K562 (cell line): ENCODE results near the gene F12. TPM values are rescaled to one million over a fixed set of nuclear protein-coding genes. Genes with fewer than 3 reads are reported as not detected.

Source experiments
- HOMEZ ChIP-seq: fragments of 250-450 bp; sonication (Bioruptor Pico); IDR thresholded peaks from 2 replicates; pipeline ENCODE4 v1.4.0; 2020; ENCODE audit warnings: mild to moderate bottlenecking, moderate library complexity
- ZNF174 ChIP-seq: fragments of 250-450 bp; sonication (Bioruptor Pico); IDR thresholded peaks from 2 replicates; pipeline ENCODE4 v1.4.0; 2020; ENCODE audit warnings: mild to moderate bottlenecking
- polyA plus RNA-seq, 8 experiments: library from polyadenylated mRNA; depleted of rRNA in 4 of 8; stranded (reverse) in 5 of 8; unstranded in 3 of 8; fragments of >200 nt; fragmentation: Nextera tagmentation in 2 of 8; fragmentation: Illumina TruSeq in 1 of 8; extraction: Ambion mirVana in 2 of 8; extraction: Trizol in 1 of 8; gene quantifications; 2 replicates each; pipeline versions ENCODE4 v1.2.1 to v1.2.3, GENCODE V29; 2011 to 2014; ENCODE audit warnings: inconsistent platforms in 1 of 8, missing spikeins in 1 of 8
- total RNA-seq, 7 experiments: library from RNA; depleted of rRNA in 6 of 7; stranded (reverse); fragments of >200 nt in 6 of 7; fragmentation: Illumina TruSeq in 2 of 7; extraction: Trizol in 2 of 7; gene quantifications; 2 replicates each; pipeline versions ENCODE4 v1.2.1 to v1.2.3, GENCODE V29; 2011 to 2021; ENCODE audit warnings: low replicate concordance in 1 of 7
- TF ChIP-seq, protein P1 (sequence below): sonication (generic); formaldehyde crosslinking; IDR thresholded peaks from 2 replicates; pipeline ENCODE4 v1.8.1; 2023; ENCODE audit warnings: mild to moderate bottlenecking, missing genetic modification reagents

Gene F12
- total and polyA plus RNA-seq, 9 of the 15 experiments (the other 6 are each of a cell fraction or from before 2014, with no cell fraction given), result 0.59 to 18.3 (median 3.6) TPM

- TF ChIP-seq HOMEZ (CRISPR knock-in tag), result no peak
- TF ChIP-seq ZNF174 (CRISPR knock-in tag), result no peak
- TF ChIP-seq, protein P1, sequence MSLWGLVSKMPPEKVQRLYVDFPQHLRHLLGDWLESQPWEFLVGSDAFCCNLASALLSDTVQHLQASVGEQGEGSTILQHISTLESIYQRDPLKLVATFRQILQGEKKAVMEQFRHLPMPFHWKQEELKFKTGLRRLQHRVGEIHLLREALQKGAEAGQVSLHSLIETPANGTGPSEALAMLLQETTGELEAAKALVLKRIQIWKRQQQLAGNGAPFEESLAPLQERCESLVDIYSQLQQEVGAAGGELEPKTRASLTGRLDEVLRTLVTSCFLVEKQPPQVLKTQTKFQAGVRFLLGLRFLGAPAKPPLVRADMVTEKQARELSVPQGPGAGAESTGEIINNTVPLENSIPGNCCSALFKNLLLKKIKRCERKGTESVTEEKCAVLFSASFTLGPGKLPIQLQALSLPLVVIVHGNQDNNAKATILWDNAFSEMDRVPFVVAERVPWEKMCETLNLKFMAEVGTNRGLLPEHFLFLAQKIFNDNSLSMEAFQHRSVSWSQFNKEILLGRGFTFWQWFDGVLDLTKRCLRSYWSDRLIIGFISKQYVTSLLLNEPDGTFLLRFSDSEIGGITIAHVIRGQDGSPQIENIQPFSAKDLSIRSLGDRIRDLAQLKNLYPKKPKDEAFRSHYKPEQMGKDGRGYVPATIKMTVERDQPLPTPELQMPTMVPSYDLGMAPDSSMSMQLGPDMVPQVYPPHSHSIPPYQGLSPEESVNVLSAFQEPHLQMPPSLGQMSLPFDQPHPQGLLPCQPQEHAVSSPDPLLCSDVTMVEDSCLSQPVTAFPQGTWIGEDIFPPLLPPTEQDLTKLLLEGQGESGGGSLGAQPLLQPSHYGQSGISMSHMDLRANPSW (CRISPR knock-in tag), result no peak
Observed at GRCh38 chr5:177449140-177450061, 40.0 kb upstream of the F12 start (continued).
